Eye (tissue), 1 donor: ENCODE data around the gene SYT15.
A peak's percentile ranks its signal among the peaks of the same experiment; 100 is the strongest.

ENCODE experiments used
- DNase-seq: peaks from one replicate; pipeline ENCODE4 v3.0.0-alpha.2; 2015

SYT15 gene

GRCh38 chr10:46545861-46546590 is 32.9 kb upstream of the SYT15 start:
- no peak for DNase-seq

DNA sequence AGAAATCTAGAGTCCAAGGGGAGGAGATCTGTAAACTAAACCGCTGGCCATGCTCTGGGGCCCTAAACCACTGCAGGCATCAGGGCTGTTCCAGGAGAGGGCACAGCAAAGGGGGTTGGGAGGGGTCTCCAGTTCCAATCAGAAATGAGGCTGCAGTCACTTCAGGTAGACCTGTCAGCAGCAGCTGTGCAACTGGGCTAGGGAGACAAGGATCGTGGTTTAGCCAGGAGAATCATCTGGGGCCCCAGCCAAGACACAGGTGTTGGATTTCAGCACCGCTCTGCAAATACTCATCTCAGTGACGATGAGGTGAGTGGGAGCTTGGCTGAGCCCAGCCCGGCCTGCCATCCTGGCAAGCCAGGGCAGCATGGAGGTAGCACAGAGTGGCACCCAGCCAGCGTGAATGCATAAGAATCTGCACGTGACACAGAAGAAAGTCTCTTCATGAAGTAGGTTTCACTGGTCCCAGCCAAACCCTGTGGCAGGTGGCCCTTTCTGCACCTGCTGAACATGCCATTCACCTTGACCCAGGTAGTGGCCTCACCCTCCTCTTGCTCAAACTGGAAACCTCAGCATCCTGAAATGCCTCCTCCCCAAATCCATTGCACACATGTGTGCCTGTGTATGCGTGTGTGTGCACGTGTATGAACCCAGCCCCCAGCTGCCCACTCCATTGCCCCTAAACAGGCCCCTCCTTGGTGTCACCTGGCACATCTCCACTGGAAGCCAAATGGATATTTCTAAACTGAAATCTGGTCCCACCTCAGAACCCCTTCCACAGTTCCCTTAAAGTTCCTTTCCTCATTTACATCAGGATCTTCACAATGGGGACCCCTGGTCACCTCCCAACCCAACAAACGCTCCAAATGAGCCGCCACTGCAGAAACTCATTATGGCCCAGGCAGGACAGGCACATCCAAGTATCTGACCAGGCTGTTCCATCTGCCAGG is 32.1 kb upstream of the SYT15 start:
- DNase-seq = no peak

DNA sequence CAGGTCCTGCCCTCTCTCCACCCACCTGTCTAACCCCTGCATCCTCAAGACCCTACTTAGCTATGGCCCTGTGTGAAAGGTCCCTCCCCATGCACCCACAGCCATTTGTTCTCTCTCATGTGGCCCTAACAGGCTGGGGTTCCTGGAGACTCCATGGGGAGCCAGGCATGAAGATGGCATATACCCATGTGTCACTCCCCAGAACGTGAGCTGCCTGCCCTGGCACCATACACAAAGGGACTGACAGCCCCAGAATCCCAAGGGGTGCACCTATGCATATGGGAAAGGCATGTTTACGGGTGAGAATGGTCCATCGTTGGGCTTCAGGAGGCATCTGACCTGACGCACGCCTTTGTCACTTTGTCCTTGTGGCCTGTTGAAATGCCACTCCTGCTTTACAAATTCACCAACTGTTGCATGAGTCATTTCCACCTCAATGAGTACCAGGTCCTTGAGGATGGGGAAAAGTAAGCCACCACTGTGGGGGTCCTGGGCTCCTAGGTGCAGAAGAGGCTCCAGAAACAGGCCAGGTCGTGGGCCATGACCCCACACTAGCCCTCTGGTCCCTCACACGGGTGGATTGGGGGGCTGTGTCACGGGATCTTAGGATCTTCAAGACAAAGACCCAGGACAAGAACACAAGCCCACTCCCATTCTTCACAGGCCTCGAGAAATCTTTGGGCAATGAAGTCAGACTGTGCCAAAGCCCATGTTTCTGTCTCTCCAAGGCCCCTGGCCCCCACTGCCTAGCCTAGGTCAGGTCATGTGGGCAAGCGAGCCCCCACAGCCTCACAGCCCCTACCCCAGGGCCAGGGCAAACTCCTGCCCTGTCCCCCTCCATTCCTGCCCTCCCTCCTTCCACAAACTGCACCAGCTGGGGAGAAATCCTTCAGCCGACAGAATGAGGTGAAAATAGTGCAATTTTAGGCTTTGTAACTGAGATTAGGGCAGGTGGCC is 31.1 kb upstream of the SYT15 start:
- no peak for DNase-seq

- DNase-seq = no peak
These were observed 30.3 kb upstream of the SYT15 start for GRCh38 chr10:46548498-46549090.

GRCh38 chr10:46549171-46550075 is 29.5 kb upstream of the SYT15 start:
- DNase-seq = no peak

- no peak for DNase-seq
These were observed 28.7 kb upstream of the SYT15 start for GRCh38 chr10:46550076-46550790.

GRCh38 chr10:46550795-46551700 is 27.9 kb upstream of the SYT15 start:
- no peak for DNase-seq

DNA sequence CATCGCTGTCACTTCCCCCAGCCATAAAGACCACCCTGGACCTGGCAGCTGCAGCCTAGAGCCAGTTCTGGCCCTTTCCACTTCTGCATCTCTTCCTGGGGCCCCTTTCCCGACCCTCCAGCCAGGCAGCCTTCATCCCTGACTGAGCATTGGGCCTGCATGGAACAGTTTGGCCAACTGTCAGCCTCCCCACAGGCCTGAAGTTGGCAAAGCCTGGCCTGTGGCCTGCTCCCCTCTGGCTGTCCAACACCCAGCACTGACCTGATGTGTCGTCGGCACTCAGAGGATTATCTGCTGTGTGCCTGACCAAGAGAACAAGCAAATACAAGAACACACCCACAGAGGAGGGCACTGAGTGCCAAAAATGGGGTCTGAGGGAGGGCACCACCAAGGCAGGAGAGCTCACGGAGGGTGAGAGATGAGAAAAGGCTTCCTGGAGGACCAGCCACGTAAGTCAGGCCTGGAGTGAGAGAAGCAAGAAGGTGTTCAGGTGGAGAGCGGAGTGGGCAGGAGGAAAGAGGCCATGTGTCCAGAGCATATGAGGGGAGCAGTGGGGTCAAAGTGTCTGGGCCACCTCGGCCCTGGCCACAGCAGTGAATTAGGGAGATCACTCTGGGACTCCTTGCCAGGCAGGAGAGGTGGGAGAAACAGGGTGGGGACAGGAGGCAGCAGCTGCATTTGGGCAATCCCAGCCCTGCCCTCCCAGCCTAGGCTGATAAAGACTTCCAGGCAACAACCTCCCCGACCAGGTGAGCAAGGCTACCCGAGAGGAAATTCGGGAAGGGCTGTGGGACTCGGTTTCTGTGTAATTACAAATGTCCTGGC is 27.0 kb upstream of the SYT15 start:
- DNase-seq = no peak

- DNase-seq = no peak
These were observed 26.2 kb upstream of the SYT15 start for GRCh38 chr10:46552526-46553237.

DNA sequence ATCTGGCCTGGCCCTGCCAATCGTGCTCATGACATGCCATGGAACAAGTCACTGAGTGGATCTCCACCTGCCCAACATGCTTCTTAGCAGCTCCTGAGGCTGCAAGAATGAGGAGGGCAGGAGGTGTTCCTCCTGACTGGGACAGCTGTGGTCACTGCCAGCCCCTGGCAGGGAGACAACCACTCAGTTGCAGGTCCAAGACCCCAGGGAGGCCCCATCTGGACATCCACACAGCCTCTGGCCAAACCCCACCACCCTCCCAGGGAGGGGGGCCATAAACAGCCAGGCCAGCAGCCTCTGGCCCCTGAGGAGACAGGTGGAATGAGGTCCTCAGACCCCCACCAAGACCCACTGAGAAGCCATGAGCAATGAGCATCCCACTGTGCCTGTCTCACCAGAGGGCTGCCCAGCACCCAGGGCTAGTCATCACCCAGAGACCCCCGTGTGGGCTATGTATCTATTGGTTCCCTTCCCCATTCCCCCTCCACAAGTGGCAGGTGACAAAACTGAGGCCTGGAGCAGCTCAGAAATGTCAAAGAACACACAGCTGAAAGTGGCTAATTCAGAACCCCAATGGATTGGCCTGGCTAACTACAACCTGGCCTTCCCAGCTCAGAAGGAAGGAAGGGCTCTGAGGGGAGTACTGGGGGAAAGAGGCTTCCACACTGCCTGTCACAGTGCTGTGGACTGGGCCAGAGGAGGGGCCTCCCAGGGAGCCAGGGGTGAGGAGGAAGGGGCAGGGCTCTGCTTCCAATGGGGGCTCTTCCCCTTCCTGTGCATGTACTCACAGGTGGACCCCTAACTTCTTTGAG is 25.5 kb upstream of the SYT15 start:
- DNase-seq = no peak

- DNase-seq = no peak
These were observed 24.7 kb upstream of the SYT15 start for GRCh38 chr10:46554166-46554781.

- no peak for DNase-seq
These were observed 23.6 kb upstream of the SYT15 start for GRCh38 chr10:46555366-46555712.

- DNase-seq = peak; percentile 88
These were observed 23.0 kb upstream of the SYT15 start for GRCh38 chr10:46555713-46556514.

DNA sequence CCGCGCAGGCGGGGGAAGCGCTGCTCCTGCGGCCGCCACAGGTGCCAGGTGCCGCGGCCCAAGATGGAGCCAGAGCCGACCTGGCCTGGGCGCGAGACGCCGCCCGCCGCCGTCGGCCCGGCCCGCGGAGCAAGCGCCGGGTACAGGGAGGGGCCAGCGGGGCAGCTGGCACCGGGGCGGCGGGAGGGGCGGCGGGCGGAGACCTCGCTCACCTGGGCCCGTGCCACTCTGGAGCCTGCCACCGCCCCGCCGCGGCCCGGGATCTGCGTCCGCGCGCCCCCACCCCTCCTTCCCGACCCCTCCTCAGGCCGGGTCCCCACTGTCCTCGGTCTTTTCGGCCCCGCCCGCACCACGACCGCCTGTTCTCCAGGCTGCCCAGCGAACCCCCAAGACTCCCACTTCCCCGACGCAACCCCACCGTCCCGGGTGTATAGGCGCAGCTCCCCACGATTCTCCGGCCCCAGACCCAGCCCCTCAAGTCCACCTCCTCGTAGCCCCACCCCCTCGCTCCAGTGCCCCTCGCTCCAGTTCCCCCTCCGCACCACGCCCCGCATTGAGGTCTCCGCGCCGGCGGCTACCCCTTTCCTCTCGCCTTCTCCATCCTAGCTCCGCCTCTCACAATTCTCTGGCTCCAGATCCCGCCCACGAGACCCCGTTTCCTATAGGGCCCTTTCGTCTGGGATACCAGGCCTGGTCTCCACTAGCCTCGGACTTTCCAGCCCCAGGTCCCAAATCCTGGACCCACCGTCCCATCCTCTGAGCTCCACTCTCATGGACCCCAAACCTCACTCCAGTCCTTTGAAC is 22.2 kb upstream of the SYT15 start, which contains the start of gene GPRIN2:
TSS of gene GPRIN2 (minus strand) at position 144 of the 804 bp plus-strand sequence. CDS start 5,922 bp downstream, outside the sequence.
- DNase-seq = peak; percentile 70
